ENCODE data around the gene PPP1R15A.
"Not testable (repeated sequence)": the region's sequence is repeated elsewhere in the genome, so short reads cannot be mapped to it uniquely, and the experiment has no call there.

Gene PPP1R15A

GRCh38 chr19:48859711-48860572 is 12.3 kb upstream of the PPP1R15A start:
- DNase-seq = peak; percentile 29

- DNase-seq = no peak
These were observed 10.9 kb upstream of the PPP1R15A start for GRCh38 chr19:48861313-48861712.

- no peak for DNase-seq
These were observed 9.4 kb upstream of the PPP1R15A start for GRCh38 chr19:48862827-48863226.

GRCh38 chr19:48866692-48867091 is 5.5 kb upstream of the PPP1R15A start:
- DNase-seq = no peak

GRCh38 chr19:48867123-48867745 is 5.0 kb upstream of the PPP1R15A start:
- DNase-seq = no peak

GRCh38 chr19:48867746-48868113 is 4.5 kb upstream of the PPP1R15A start:
- DNase-seq = no peak

- no peak for DNase-seq
These were observed 3.9 kb upstream of the PPP1R15A start, which contains the start of gene PLEKHA4 for GRCh38 chr19:48868114-48868886. Gene PLEKHA4 (minus strand): TSS chr19:48868617. CDS start chr19:48867620, 997 bp downstream.

- no peak for DNase-seq
These were observed 2.2 kb upstream of the PPP1R15A start for GRCh38 chr19:48870048-48870447.

GRCh38 chr19:48871471-48872181 is 595 bp upstream of the PPP1R15A start:
- DNase-seq = not testable (repeated sequence)

- DNase-seq = peak; percentile 88
These were observed 759 bp downstream of the PPP1R15A start for GRCh38 chr19:48872884-48873475.

GRCh38 chr19:48873476-48874302 is 1.5 kb downstream of the PPP1R15A start:
- peak; percentile 35 for DNase-seq

- DNase-seq = peak; percentile 39
These were observed 2.3 kb downstream of the PPP1R15A start for GRCh38 chr19:48874303-48875135.

GRCh38 chr19:48876043-48876981 is 4.1 kb downstream of the PPP1R15A start:
- peak; percentile 55 for DNase-seq

GRCh38 chr19:48877855-48878195 is 5.6 kb downstream of the PPP1R15A start:
- peak; percentile 41 for DNase-seq

GRCh38 chr19:48878196-48879024 is 6.2 kb downstream of the PPP1R15A start:
- DNase-seq = peak; percentile 59

- peak; percentile 24 for DNase-seq
These were observed 6.9 kb downstream of the PPP1R15A start for GRCh38 chr19:48879025-48879637.

GRCh38 chr19:48879696-48880095 is 7.5 kb downstream of the PPP1R15A start:
- peak; percentile 33 for DNase-seq
